MCF 10A (cell line): ENCODE data around the gene CDH11. TPM values are rescaled to one million over a fixed set of nuclear protein-coding genes. Genes with fewer than 3 reads are reported as not detected.

ENCODE experiments used
- BruUV-seq: library from RNA; stranded (reverse); fragments of 400-500 nt; replicated peaks from 2 replicates; lab custom pipeline; 2021; lab: Mats Ljungman, UMichigan
- CTCF ChIA-PET: fragments of 300-600 bp; sonication (Branson Sonifier 250); formaldehyde crosslinking; extraction: SDS; loops from one replicate; lab custom pipeline; 2021; ENCODE audit warnings: antibody characterized with exemption, inconsistent platforms; lab: Yijun Ruan, JAX
- POLR2A ChIA-PET: fragments of 300-600, 350-650 bp; sonication (Branson Sonifier 250); formaldehyde crosslinking; extraction: SDS; loops from one replicate; lab custom pipeline; 2020; ENCODE audit warnings: antibody characterized with exemption, inconsistent platforms; lab: Yijun Ruan, JAX
- DNase-seq: peaks from one replicate; pipeline ENCODE4 v3.0.0-alpha.2; 2018; ENCODE audit not compliant: unreplicated experiment
- H3K27ac Mint-ChIP-seq: one replicate; pipeline ENCODE4 v1.8.0; 2022; ENCODE audit warnings: mild to moderate bottlenecking, low read depth, mixed read lengths; ENCODE audit not compliant: unreplicated experiment
- H3K27me3 Mint-ChIP-seq: one replicate; pipeline ENCODE4 v1.8.0; 2022; ENCODE audit warnings: mixed read lengths; ENCODE audit not compliant: insufficient read depth, unreplicated experiment
- H3K36me3 Mint-ChIP-seq: one replicate; pipeline ENCODE4 v1.8.0; 2022; ENCODE audit warnings: mild to moderate bottlenecking, moderate library complexity, mixed read lengths; ENCODE audit not compliant: insufficient read depth, unreplicated experiment
- H3K4me1 Mint-ChIP-seq: one replicate; pipeline ENCODE4 v1.8.0; 2022; ENCODE audit warnings: mixed read lengths; ENCODE audit not compliant: insufficient read depth, unreplicated experiment
- H3K4me3 Mint-ChIP-seq: one replicate; pipeline ENCODE4 v1.8.0; 2022; ENCODE audit warnings: mild to moderate bottlenecking, moderate library complexity, mixed read lengths; ENCODE audit not compliant: unreplicated experiment
- H3K9me3 Mint-ChIP-seq: one replicate; pipeline ENCODE4 v1.8.0; 2022; ENCODE audit warnings: mixed read lengths; ENCODE audit not compliant: unreplicated experiment
- intact Hi-C: fragments of 100-400 bp; cut with micrococcal nuclease; formaldehyde crosslinking; loops from 2 replicates; pipeline ENCODE4 v1.14.1; 2022
- total RNA-seq: library from RNA; stranded (reverse); gene quantifications from 2 replicates; pipeline ENCODE4 v1.2.3, GENCODE V29; 2022
- TF ChIP-seq, protein P1 (sequence below): fragments of 200-600 bp; IDR thresholded peaks from one replicate; pipeline ENCODE4 v1.8.0; 2022; ENCODE audit warnings: antibody characterized with exemption, mild to moderate bottlenecking; ENCODE audit not compliant: unreplicated experiment

CDH11 gene
- total RNA-seq, 1 experiment from 2014 or later: 0.33 TPM

- Mint-ChIP-seq H3K4me3 (no peak overlapping the region), H3K36me3 (no peaks in the 10 kb centered on the region), H3K27ac (no peak overlapping the region), H3K9me3 (peaks cover 8% of the 10 kb centered on the region), H3K4me1 (peaks cover 5% of the 10 kb centered on the region), H3K27me3 (no peaks in the 10 kb centered on the region)
- no peak for DNase-seq
- intact Hi-C loops: no loop called here
- ChIA-PET CTCF (interaction anchor here (0.6 to 1.3 kb wide), 3 partner anchors 10 to 1011 kb away, joined by 3 read pairs; no protein-coding TSS in a partner anchor), POLR2A (no interaction called here)
- no TSS peak for BruUV-seq
- TF ChIP-seq, protein P1, sequence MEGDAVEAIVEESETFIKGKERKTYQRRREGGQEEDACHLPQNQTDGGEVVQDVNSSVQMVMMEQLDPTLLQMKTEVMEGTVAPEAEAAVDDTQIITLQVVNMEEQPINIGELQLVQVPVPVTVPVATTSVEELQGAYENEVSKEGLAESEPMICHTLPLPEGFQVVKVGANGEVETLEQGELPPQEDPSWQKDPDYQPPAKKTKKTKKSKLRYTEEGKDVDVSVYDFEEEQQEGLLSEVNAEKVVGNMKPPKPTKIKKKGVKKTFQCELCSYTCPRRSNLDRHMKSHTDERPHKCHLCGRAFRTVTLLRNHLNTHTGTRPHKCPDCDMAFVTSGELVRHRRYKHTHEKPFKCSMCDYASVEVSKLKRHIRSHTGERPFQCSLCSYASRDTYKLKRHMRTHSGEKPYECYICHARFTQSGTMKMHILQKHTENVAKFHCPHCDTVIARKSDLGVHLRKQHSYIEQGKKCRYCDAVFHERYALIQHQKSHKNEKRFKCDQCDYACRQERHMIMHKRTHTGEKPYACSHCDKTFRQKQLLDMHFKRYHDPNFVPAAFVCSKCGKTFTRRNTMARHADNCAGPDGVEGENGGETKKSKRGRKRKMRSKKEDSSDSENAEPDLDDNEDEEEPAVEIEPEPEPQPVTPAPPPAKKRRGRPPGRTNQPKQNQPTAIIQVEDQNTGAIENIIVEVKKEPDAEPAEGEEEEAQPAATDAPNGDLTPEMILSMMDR: no peak
Measured at GRCh38 chr16:65104471-65104870, 17.4 kb downstream of the CDH11 start.

DNA sequence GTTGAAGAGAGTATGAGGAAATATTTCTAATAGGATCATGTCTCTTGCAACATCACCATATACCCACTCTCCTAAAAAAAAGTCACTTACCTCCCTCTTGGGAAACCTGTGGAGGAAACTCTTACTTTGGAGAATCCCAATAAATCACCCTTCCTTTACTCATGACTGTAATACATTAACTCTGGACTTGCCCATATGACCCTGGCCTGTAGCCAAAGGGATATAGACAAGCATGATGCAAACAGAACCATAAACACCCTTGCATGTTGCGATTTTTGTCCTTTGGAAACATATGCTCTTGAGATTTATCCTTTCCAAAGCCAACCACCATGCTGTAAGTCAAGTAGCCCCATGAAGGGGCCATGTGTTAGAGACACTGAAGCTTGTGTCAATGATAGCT is 19.5 kb downstream of the CDH11 start:
- no TSS peak for BruUV-seq
- peaks cover 6% of the 10 kb centered on the region for H3K4me1 Mint-ChIP-seq
- no peaks in the 10 kb centered on the region for H3K36me3 Mint-ChIP-seq

DNA sequence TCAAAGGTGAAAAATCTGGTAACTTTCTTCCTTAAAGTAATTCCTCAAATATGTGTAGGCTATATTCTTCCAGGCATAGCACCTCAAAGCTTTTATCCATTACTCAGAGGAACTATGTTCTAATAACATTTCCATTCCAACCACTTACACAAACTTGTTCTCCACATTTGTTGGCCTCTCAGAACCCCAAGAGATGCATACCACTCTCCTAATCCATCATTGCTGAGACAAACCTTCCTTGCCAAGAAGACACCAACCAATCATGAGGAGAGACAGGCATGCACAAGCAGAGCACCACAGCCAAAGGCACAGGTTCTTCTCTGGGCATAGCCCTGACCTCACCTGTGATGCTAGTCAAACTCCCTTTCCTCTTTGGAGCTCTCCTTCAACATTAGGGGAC is 20.9 kb downstream of the CDH11 start:
- peaks cover 6% of the 10 kb centered on the region for H3K4me1 Mint-ChIP-seq
- intact Hi-C loops: no loop called here
- no peak overlapping the region for H3K4me3 Mint-ChIP-seq
- CTCF ChIA-PET: interaction anchor here (1.3 kb wide), 1 partner anchor 17 kb away, joined by 3 read pairs; no protein-coding TSS in a partner anchor
- H3K36me3 Mint-ChIP-seq: no peaks in the 10 kb centered on the region
- POLR2A ChIA-PET: interaction anchor here (1.0 kb wide), 1 partner anchor 1640 kb away, joined by 3 read pairs; no protein-coding TSS in a partner anchor
- TF ChIP-seq, protein P1: no peak
- DNase-seq: no peak
- no TSS peak for BruUV-seq
- H3K27ac Mint-ChIP-seq: peak overlapping the region; percentile 2
- peaks cover 8% of the 10 kb centered on the region for H3K9me3 Mint-ChIP-seq
- H3K27me3 Mint-ChIP-seq: no peaks in the 10 kb centered on the region

More for the DNA sequence above, 19.5 kb downstream of the CDH11 start:
- Mint-ChIP-seq H3K27me3 (no peaks in the 10 kb centered on the region), H3K9me3 (peaks cover 8% of the 10 kb centered on the region), H3K4me3 (no peak overlapping the region), H3K27ac (no peak overlapping the region)
- ChIA-PET CTCF (interaction anchor here (0.9 kb wide), 1 partner anchor 15 kb away, joined by 3 read pairs; no protein-coding TSS in a partner anchor), POLR2A (no interaction called here)
- no peak for DNase-seq
- intact Hi-C loops: no loop called here
- TF ChIP-seq, protein P1: no peak

DNA sequence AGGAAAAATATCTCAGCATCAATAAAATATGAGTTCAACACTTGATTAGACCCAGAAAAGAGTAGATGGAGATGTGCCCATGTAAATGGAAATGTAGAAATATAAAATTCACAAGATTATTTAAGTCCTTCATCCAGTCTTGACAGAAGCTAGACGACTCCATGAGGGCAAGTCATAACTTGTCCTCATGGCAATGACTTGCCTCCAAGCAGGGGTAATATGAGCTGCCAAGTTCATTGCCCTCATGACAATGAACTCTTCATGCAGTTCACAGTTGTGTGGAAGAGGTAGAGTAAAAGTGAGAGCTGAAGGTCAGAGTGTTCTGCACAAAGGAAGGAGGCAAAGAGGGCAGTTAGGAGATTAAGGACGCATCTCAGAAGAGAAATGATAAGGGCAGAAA is 22.3 kb downstream of the CDH11 start:
- POLR2A ChIA-PET: no interaction called here
- Mint-ChIP-seq H3K27me3 (no peaks in the 10 kb centered on the region), H3K4me1 (peaks cover 6% of the 10 kb centered on the region), H3K9me3 (peaks cover 8% of the 10 kb centered on the region), H3K27ac (peak overlapping the region; percentile 0), H3K4me3 (no peak overlapping the region), H3K36me3 (no peaks in the 10 kb centered on the region)
- CTCF ChIA-PET: interaction anchor here (0.5 to 1.3 kb wide), 5 partner anchors 14 to 1630 kb away, joined by 3 to 5 read pairs (median 3); no protein-coding TSS in a partner anchor
- BruUV-seq: no TSS peak
- intact Hi-C loops: no loop called here
- TF ChIP-seq, protein P1: no peak
- DNase-seq: peak; percentile 40
